Measurements from ENCODE around the gene CREB5. TPM values are rescaled to one million over a fixed set of nuclear protein-coding genes. Genes with fewer than 3 reads are reported as not detected.
"Not testable (repeated sequence)": the region's sequence is repeated elsewhere in the genome, so short reads cannot be mapped to it uniquely, and the experiment has no call there.

Gene CREB5
- total RNA-seq, 1 donor from 2014 or later: not detected

- H3K36me3 Mint-ChIP-seq (ENCODE audit: low read depth): no peaks in the 10 kb centered on the region
- peaks cover 34% of the 10 kb centered on the region for H3K27me3 Mint-ChIP-seq (ENCODE audit: low read depth)
- intact Hi-C loops (cut with micrococcal nuclease): no loop called here
- no peaks in the 10 kb centered on the region for H3K9me3 Mint-ChIP-seq
- H3K4me1 Mint-ChIP-seq (ENCODE audit: low read depth): no peaks in the 10 kb centered on the region
- no peak for DNase-seq (ENCODE audit: low spot score)
- no peak overlapping the region for H3K27ac Mint-ChIP-seq
- H3K4me3 Mint-ChIP-seq (ENCODE audit: low read depth): no peak overlapping the region
These were observed 21.9 kb upstream of the CREB5 start for GRCh38 chr7:28390426-28390825.

- Mint-ChIP-seq H3K4me3 (ENCODE audit: low read depth) (no peak overlapping the region), H3K4me1 (ENCODE audit: low read depth) (no peaks in the 10 kb centered on the region), H3K27me3 (ENCODE audit: low read depth) (peaks cover 30% of the 10 kb centered on the region), H3K27ac (no peak overlapping the region), H3K9me3 (no peaks in the 10 kb centered on the region), H3K36me3 (ENCODE audit: low read depth) (no peaks in the 10 kb centered on the region)
- no peak for DNase-seq (ENCODE audit: low spot score)
- intact Hi-C loops (cut with micrococcal nuclease): no loop called here
These were observed 20.0 kb upstream of the CREB5 start for GRCh38 chr7:28392289-28392688.

GRCh38 chr7:28395404-28395803, 16.9 kb upstream of the CREB5 start:
- H3K4me1 Mint-ChIP-seq (ENCODE audit: low read depth): no peaks in the 10 kb centered on the region
- intact Hi-C loops (cut with micrococcal nuclease): no loop called here
- peaks cover 23% of the 10 kb centered on the region for H3K27me3 Mint-ChIP-seq (ENCODE audit: low read depth)
- H3K27ac Mint-ChIP-seq: no peak overlapping the region
- no peak overlapping the region for H3K4me3 Mint-ChIP-seq (ENCODE audit: low read depth)
- no peaks in the 10 kb centered on the region for H3K9me3 Mint-ChIP-seq
- H3K36me3 Mint-ChIP-seq (ENCODE audit: low read depth): no peaks in the 10 kb centered on the region
- no peak for DNase-seq (ENCODE audit: low spot score)

DNA sequence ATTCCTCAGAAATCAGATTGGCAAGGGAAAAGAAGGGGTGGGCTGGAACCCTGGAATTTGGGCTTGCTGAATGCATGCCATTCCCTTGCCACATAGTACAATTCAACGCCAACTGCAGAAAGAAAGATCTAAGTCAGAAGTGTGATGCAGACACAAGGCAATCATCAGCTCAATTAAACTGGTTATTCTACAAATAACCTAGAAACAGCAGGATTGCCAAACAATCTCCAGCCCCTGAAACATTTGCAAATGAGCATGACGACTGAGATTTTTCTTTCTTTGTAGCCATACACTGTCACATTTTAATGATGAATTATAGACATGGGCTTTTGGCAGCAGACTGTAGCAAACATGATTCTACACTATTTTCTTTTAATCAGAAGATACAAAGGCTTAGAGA, 16.5 kb upstream of the CREB5 start:
- DNase-seq (ENCODE audit: low spot score): no peak
- Mint-ChIP-seq H3K9me3 (no peaks in the 10 kb centered on the region), H3K27ac (no peak overlapping the region), H3K36me3 (ENCODE audit: low read depth) (no peaks in the 10 kb centered on the region), H3K27me3 (ENCODE audit: low read depth) (peaks cover 22% of the 10 kb centered on the region), H3K4me3 (ENCODE audit: low read depth) (no peak overlapping the region), H3K4me1 (ENCODE audit: low read depth) (no peaks in the 10 kb centered on the region)
- intact Hi-C loops (cut with micrococcal nuclease): no loop called here

DNA sequence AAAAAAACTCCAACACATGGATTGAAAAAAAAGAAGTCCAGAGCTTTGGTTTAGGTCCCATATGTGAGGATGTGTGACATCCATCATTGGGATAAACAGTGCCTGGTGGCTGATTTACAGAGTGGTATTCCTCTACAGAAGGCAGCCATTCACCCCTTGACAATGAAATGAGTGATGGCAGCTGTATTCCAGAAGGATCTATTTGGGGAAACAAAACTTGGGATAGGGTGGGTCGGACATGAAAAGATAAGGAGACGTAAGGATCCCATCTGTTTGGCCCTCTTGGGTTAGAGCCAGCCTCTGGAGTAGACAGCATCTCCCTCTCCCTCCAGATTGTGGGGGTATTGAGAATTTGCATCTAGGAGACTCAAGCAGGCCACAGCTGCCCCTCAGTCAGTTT, 15.2 kb upstream of the CREB5 start:
- H3K4me1 Mint-ChIP-seq (ENCODE audit: low read depth): no peaks in the 10 kb centered on the region
- no peak overlapping the region for H3K27ac Mint-ChIP-seq
- no peaks in the 10 kb centered on the region for H3K9me3 Mint-ChIP-seq
- H3K4me3 Mint-ChIP-seq (ENCODE audit: low read depth): no peak overlapping the region
- intact Hi-C loops (cut with micrococcal nuclease): no loop called here
- no peak for DNase-seq (ENCODE audit: low spot score)
- H3K27me3 Mint-ChIP-seq (ENCODE audit: low read depth): peaks cover 20% of the 10 kb centered on the region
- H3K36me3 Mint-ChIP-seq (ENCODE audit: low read depth): no peaks in the 10 kb centered on the region

DNA sequence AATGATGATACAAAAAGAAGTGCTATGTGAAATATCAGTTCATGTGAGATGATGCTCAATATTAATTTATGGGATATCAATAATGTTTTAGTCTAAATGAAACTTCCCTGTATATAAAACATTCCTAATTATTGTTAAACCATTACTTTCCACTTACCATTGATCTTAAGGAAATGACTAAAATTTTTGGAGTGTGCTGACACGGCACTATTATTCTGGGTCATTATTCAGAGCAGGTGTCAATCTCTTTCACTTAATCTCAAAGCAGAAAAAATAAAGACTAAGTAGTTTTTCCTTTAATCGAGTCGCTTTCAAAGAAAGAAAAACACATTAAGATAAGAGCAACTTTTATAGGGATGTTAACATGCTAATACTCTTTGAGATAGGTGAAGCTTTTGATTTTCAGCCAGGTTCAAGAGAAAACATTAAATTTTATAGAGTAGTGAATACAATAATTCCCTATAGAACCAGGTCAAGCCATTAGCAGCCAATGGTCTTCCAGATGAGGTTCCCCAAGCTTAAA, 11.4 kb upstream of the CREB5 start:
- peaks cover 5% of the 10 kb centered on the region for H3K27me3 Mint-ChIP-seq (ENCODE audit: low read depth)
- DNase-seq (ENCODE audit: low spot score): no peak
- intact Hi-C loops (cut with micrococcal nuclease): no loop called here
- no peak overlapping the region for H3K4me3 Mint-ChIP-seq (ENCODE audit: low read depth)
- H3K4me1 Mint-ChIP-seq (ENCODE audit: low read depth): peaks cover 4% of the 10 kb centered on the region
- H3K36me3 Mint-ChIP-seq (ENCODE audit: low read depth): no peaks in the 10 kb centered on the region
- H3K27ac Mint-ChIP-seq: no peak overlapping the region
- H3K9me3 Mint-ChIP-seq: no peaks in the 10 kb centered on the region

DNA sequence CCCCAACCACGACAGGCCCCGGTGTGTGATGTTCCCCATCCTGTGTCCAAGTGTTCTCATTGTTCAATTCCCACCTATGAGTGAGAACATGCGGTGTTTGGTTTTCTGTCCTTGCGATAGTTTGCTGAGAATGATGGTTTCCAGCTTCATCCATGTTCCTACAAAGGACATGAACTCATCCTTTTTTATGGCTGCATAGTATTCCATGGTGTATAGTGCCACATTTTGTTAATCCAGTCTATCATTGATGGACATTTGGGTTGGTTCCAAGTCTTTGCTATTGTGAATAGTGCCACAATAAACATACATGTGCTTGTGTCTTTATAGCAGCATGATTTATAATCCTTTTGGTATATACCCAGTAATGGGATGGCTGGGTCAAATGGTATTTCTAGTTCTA, 10.8 kb upstream of the CREB5 start:
- H3K4me1 Mint-ChIP-seq (ENCODE audit: low read depth); H3K27ac Mint-ChIP-seq; H3K4me3 Mint-ChIP-seq (ENCODE audit: low read depth); DNase-seq (ENCODE audit: low spot score); H3K36me3 Mint-ChIP-seq (ENCODE audit: low read depth); H3K27me3 Mint-ChIP-seq (ENCODE audit: low read depth); H3K9me3 Mint-ChIP-seq; intact Hi-C loops (cut with micrococcal nuclease): not testable (repeated sequence)

DNA sequence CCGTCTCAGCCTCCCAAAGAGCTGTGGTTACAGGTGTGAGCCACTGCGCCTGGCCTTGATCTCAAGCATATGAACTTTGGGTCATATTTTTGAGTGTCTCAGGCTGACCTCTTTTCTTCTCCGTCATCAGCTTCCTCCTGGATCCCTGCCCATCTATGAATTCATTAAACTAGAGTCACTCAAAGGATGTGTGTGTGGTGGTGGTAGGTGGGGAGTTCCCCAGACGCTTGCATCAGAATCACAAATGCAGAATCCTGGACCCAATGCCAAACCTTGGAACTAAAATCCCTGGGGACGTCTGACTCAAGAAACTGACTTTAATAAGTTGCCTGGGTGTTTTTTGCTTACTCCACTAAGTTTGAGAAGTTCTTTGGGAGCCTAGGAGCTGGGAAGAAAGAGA, 6.7 kb upstream of the CREB5 start:
- DNase-seq (ENCODE audit: low spot score): no peak
- H3K4me3 Mint-ChIP-seq (ENCODE audit: low read depth): no peak overlapping the region
- no peaks in the 10 kb centered on the region for H3K36me3 Mint-ChIP-seq (ENCODE audit: low read depth)
- H3K9me3 Mint-ChIP-seq: no peaks in the 10 kb centered on the region
- peaks cover 33% of the 10 kb centered on the region for H3K27me3 Mint-ChIP-seq (ENCODE audit: low read depth)
- H3K27ac Mint-ChIP-seq: no peak overlapping the region
- peaks cover 19% of the 10 kb centered on the region for H3K4me1 Mint-ChIP-seq (ENCODE audit: low read depth)
- intact Hi-C loops (cut with micrococcal nuclease): loop anchor here (5.0 kb wide), 1 partner anchor 1303 kb away; the partner anchor contains the start of gene HOXA2

DNA sequence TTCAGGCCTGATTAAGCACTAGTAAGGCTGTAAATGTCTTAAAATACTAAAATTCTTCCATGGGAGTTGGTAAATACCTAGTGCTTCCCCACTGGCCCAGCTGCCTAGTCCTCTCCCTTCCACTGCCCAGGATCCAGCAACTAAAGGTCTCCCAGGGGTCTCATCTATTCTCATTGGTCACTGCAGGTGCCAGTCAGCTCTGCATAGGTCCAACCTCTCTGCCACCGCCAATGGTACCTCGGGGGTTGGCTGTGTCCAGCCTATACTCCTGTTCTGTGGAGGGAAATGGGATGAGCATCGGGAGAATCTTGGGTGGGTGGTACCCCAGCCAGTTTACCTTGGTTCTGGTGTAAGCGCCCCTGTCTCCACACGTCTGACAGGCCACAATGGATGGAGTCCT, 6.1 kb upstream of the CREB5 start:
- intact Hi-C loops (cut with micrococcal nuclease): loop anchor here (5.0 kb wide), 1 partner anchor 1304 kb away; the partner anchor contains the start of gene HOXA2

GRCh38 chr7:28407651-28408050, 4.7 kb upstream of the CREB5 start:
- Mint-ChIP-seq H3K9me3 (no peaks in the 10 kb centered on the region), H3K4me1 (ENCODE audit: low read depth) (peaks cover 27% of the 10 kb centered on the region), H3K36me3 (ENCODE audit: low read depth) (no peaks in the 10 kb centered on the region), H3K27ac (no peak overlapping the region), H3K27me3 (ENCODE audit: low read depth) (peaks cover 48% of the 10 kb centered on the region), H3K4me3 (ENCODE audit: low read depth) (no peak overlapping the region)
- intact Hi-C loops (cut with micrococcal nuclease): loop anchor here (5.0 kb wide), 1 partner anchor 1305 kb away; the partner anchor contains the start of gene HOXA2
- no peak for DNase-seq (ENCODE audit: low spot score)

More for the DNA sequence above, 6.1 kb upstream of the CREB5 start:
- no peak for DNase-seq (ENCODE audit: low spot score)
- Mint-ChIP-seq H3K4me3 (ENCODE audit: low read depth) (no peak overlapping the region), H3K9me3 (no peaks in the 10 kb centered on the region), H3K36me3 (ENCODE audit: low read depth) (no peaks in the 10 kb centered on the region), H3K27ac (no peak overlapping the region), H3K27me3 (ENCODE audit: low read depth) (peaks cover 37% of the 10 kb centered on the region), H3K4me1 (ENCODE audit: low read depth) (peaks cover 25% of the 10 kb centered on the region)

DNA sequence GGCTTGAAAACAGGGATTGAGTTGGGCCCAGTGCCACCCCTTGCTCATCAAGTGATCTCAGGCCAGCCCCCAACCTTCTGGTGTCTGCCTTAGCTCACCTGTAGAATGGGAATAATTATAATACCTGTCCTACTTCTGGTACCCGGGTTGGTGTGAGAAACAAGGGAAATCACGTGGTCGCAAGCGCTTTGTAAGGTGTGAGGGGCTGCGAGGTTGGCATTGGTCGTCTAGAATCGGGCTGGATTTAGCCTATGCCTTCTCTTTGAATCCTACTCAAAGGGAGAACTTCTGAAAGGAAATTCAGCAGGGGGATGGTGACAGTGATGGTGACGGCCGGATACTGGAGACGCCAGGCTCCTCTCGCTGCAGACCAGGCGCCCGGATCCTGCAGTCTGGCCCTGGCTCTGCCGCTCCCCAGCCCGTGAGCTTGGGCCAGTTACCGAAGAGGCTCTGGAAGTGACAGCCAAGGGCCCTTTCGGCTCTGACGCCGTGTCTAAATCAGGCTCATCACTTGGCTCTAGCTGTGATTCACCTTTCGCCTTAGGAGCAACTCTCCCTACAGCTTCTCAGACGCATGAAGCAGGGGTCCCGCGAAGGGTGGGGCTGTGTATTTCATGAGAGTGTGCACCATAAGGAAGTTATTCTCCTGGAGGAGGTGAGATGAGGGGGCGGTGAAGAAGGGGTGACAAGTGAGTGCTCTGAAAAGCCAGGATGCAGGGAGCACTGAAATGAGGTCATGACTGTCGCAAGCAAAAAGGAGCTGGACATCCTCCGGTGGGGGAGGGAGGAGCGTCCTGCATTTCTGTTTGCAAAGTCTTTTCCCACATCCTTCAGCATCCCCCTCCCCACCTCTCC, 4.0 kb upstream of the CREB5 start:
- Mint-ChIP-seq H3K27ac (no peak overlapping the region), H3K4me3 (ENCODE audit: low read depth) (peak overlapping the region; percentile 24), H3K36me3 (ENCODE audit: low read depth) (no peaks in the 10 kb centered on the region), H3K4me1 (ENCODE audit: low read depth) (peaks cover 27% of the 10 kb centered on the region), H3K27me3 (ENCODE audit: low read depth) (peaks cover 51% of the 10 kb centered on the region), H3K9me3 (no peaks in the 10 kb centered on the region)
- no peak for DNase-seq (ENCODE audit: low spot score)
- intact Hi-C loops (cut with micrococcal nuclease): loop anchor here (5.0 kb wide), 1 partner anchor 1306 kb away; the partner anchor contains the start of gene HOXA2

DNA sequence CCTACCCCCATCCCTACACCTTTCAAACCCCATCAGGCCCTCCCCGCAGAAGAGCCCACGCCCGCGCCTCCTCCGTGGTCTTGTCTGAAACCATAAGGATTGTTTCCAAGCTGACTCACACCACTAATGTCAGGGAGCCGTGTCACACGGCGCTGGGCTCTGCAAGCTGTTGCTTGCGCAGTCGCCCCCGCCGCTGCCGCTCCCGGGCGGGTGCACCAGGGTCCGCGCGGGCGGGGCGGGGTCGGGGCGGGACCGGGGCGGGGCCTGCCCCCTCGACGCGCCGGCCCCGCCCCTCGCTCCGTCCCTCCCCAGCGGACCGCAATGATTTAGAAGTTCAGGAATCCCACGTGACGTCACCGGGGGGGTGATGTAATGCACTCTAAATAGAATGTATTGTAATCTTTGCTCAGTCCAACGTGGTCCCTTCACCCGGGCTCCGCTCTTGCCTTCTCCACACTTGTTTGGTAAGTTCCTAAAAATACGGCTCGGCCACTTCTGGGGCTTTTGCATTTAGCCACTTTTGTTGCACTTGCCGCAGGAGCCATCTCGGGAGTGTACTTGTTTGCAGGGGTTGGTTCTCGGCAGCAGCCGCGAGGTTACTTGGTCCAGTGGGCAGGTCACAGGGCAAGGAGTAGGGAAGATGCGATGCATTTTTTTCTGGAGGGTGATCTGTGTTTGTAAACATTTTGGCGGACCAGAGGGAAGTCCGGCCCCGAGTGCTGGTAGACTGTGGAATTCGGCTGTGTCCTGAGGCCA, 3.2 kb upstream of the CREB5 start:
- peaks cover 27% of the 10 kb centered on the region for H3K4me1 Mint-ChIP-seq (ENCODE audit: low read depth)
- H3K27ac Mint-ChIP-seq: peak overlapping the region; percentile 48
- H3K4me3 Mint-ChIP-seq (ENCODE audit: low read depth): peak overlapping the region; percentile 77
- DNase-seq (ENCODE audit: low spot score): peak; percentile 37
- H3K36me3 Mint-ChIP-seq (ENCODE audit: low read depth): no peaks in the 10 kb centered on the region
- no peaks in the 10 kb centered on the region for H3K9me3 Mint-ChIP-seq
- intact Hi-C loops (cut with micrococcal nuclease): loop anchor here (1.0 to 5.0 kb wide), 2 partner anchors 254 to 1307 kb away; partner anchors contain the start of gene HOXA2
- peaks cover 57% of the 10 kb centered on the region for H3K27me3 Mint-ChIP-seq (ENCODE audit: low read depth)
